Ovary (tissue), 3 donors: ENCODE results near the gene EPHB1.

ENCODE experiments used
- CTCF ChIP-seq, 3 donors: fragments of 450-650 bp in 2 of 3; fragments of 200-600 bp in 1 of 3; IDR thresholded peaks; one replicate each; pipeline versions ENCODE4 v1.5.1 to v1.8.0; 2016 to 2022; ENCODE audit warnings: antibody characterized with exemption in 3 of 3, mild to moderate bottlenecking in 1 of 3
- POLR2A ChIP-seq: fragments of 450-650 bp; IDR thresholded peaks from one replicate; pipeline ENCODE4 v1.6.1; 2017; ENCODE audit warnings: antibody characterized with exemption, mild to moderate bottlenecking, moderate library complexity
- donor health status: DM: no; HTN: no; CAD: no.

- TF ChIP-seq CTCF (IDR thresholded peaks at IDR 0.05) (no peak), POLR2A (no peak)
Observed at GRCh38 chr3:135100366-135100765, 305.3 kb downstream of the EPHB1 start.
